K562 (cell line): ENCODE data around the gene CEP78. TPM values are rescaled to one million over a fixed set of nuclear protein-coding genes. Genes with fewer than 3 reads are reported as not detected.

Experiments used
- ATAC-seq: fragments of 200-7000 bp; cut with Tn5 transposase; 3 replicates; pipeline ENCODE4 v1.9.1; 2020; ENCODE audit warnings: moderate library complexity
- BruUV-seq: library from RNA; stranded (reverse); fragments of 400-500 nt; replicated peaks from 2 replicates; lab custom pipeline; 2021; lab: Mats Ljungman, UMichigan
- CTCF ChIA-PET: fragments of 300-600 bp; formaldehyde crosslinking; extraction: SDS; loops from one replicate; lab custom pipeline; 2021; ENCODE audit warnings: low intra/inter-chr PET ratio; lab: Yijun Ruan, JAX
- POLR2A ChIA-PET: fragments of 300-600, 350-650 bp; sonication (Branson Sonifier 250); formaldehyde crosslinking; extraction: SDS; loops from one replicate; lab custom pipeline; 2021; ENCODE audit warnings: antibody characterized with exemption, inconsistent platforms; lab: Yijun Ruan, JAX
- DNase-seq, 4 experiments: peaks; one replicate each; pipeline versions ENCODE4 v3.0.0 to v3.0.0-alpha.2; 2011 to 2018; ENCODE audit warnings: low spot score in 3 of 4, mixed read lengths in 3 of 4; ENCODE audit errors: extremely low read depth in 1 of 4
- FAIRE-seq: peaks from 2 replicates; lab custom pipeline; 2011; peaks lifted over from hg19 to GRCh38; lab: Jason Lieb, UNC
- H2AFZ ChIP-seq: 2 replicates; pipeline ENCODE4 v1.6.0; 2011; ENCODE audit warnings: low read depth, low read length, control low read depth, inconsistent platforms
- H3K27ac ChIP-seq: fragments of 200-600 bp; 3 replicates; pipeline ENCODE4 v1.8.0; 2011; ENCODE audit warnings: low read depth, mild to moderate bottlenecking, control low read depth, inconsistent platforms, low read length, moderate library complexity, mixed read lengths; ENCODE audit errors: extremely low read depth
- H3K27me3 ChIP-seq, 2 experiments: fragments of 300-600 bp in 1 of 2; 2 replicates in 1 of 2; 3 replicates in 1 of 2; pipeline versions ENCODE4 v1.6.0 to v1.8.0; 2011; ENCODE audit warnings: inconsistent platforms in 2 of 2, low read length in 2 of 2, mild to moderate bottlenecking in 1 of 2, mixed read lengths in 1 of 2, moderate library complexity in 1 of 2; ENCODE audit not compliant: control insufficient read depth in 2 of 2, insufficient read depth in 2 of 2
- H3K36me3 ChIP-seq: fragments of 300-600 bp; 3 replicates; pipeline ENCODE4 v1.8.0; 2011; ENCODE audit warnings: mild to moderate bottlenecking, low read length, inconsistent platforms; ENCODE audit not compliant: control insufficient read depth, insufficient read depth
- H3K4me1 ChIP-seq, 2 experiments: fragments of 200-600 bp in 1 of 2; replicated peaks in 1 of 2; 2 replicates in 1 of 2; 3 replicates in 1 of 2; pipeline versions ENCODE4 v1.5.1 to v1.8.0; 2011; ENCODE audit warnings: inconsistent platforms in 2 of 2, low read length in 2 of 2, mild to moderate bottlenecking in 1 of 2, mixed read lengths in 1 of 2, moderate library complexity in 1 of 2; ENCODE audit not compliant: control insufficient read depth in 2 of 2, insufficient read depth in 2 of 2
- H3K4me2 ChIP-seq: 2 replicates; pipeline ENCODE4 v1.6.1; 2011; ENCODE audit warnings: low read length, control low read depth, inconsistent platforms, mixed read lengths; ENCODE audit not compliant: insufficient read depth
- H3K4me3 ChIP-seq: fragments of 200-600 bp; sonication (generic), shearing (Covaris generic); 2 replicates; pipeline ENCODE4 v1.5.1; 2016; ENCODE audit warnings: control low read depth, inconsistent platforms
- H3K79me2 ChIP-seq: fragments of 200-600 bp; 3 replicates; pipeline ENCODE4 v1.8.0; 2011; ENCODE audit warnings: low read length, inconsistent platforms; ENCODE audit not compliant: control insufficient read depth, insufficient read depth
- H3K9ac ChIP-seq, 2 experiments: 2 replicates each; pipeline versions ENCODE4 v1.6.0 to v1.6.1; 2011; ENCODE audit warnings: low read depth in 2 of 2, low read length in 2 of 2, control low read depth in 1 of 2, inconsistent platforms in 1 of 2, mild to moderate bottlenecking in 1 of 2, mixed read lengths in 1 of 2; ENCODE audit not compliant: insufficient read depth in 1 of 2
- H3K9me1 ChIP-seq: one replicate; pipeline ENCODE4 v1.6.0; 2011; ENCODE audit warnings: inconsistent platforms, mild to moderate bottlenecking, low read length, moderate library complexity; ENCODE audit not compliant: control insufficient read depth, insufficient read depth
- H3K9me3 ChIP-seq: replicated peaks from 2 replicates; pipeline ENCODE4 v1.5.1; 2011; ENCODE audit warnings: low read depth, low read length, inconsistent platforms; ENCODE audit not compliant: control insufficient read depth, insufficient read depth
- H4K20me1 ChIP-seq: replicated peaks from 2 replicates; pipeline ENCODE4 v1.6.1; 2011; ENCODE audit warnings: low read length, inconsistent platforms, mixed read lengths; ENCODE audit not compliant: control insufficient read depth, insufficient read depth
- GMEB1 ChIP-seq: fragments of 250-450 bp; sonication (Bioruptor Pico); IDR thresholded peaks from 2 replicates; pipeline ENCODE4 v1.4.0; 2020; ENCODE audit warnings: mild to moderate bottlenecking
- GTF2F1 ChIP-seq: IDR thresholded peaks from 2 replicates; pipeline ENCODE4 v1.6.1; 2011; ENCODE audit warnings: low read depth, low read length, improper control_type of control experiment
- KAT7 ChIP-seq: sonication (generic); formaldehyde crosslinking; IDR thresholded peaks from 2 replicates; pipeline ENCODE4 v1.8.0; 2022; ENCODE audit warnings: missing genetic modification reagents, mild to moderate bottlenecking, borderline replicate concordance
- MEIS2 ChIP-seq: fragments of 450-650 bp; IDR thresholded peaks from 2 replicates; pipeline ENCODE4 v1.6.1; 2014; ENCODE audit warnings: mild to moderate bottlenecking; ENCODE audit not compliant: partially characterized antibody
- NFIC ChIP-seq: fragments of 450-650 bp; IDR thresholded peaks from 2 replicates; pipeline ENCODE4 v1.6.1; 2017; ENCODE audit warnings: mild to moderate bottlenecking, inconsistent platforms
- PRDM10 ChIP-seq: fragments of 450-650 bp; IDR thresholded peaks from 2 replicates; pipeline ENCODE4 v1.6.1; 2018; ENCODE audit not compliant: partially characterized antibody
- SRSF9 ChIP-seq: fragments of 200-400 bp; formaldehyde crosslinking; IDR thresholded peaks from 2 replicates; pipeline ENCODE4 v1.6.1; 2017; ENCODE audit warnings: low read depth, low read length, borderline replicate concordance
- TGIF2 ChIP-seq: sonication (generic); formaldehyde crosslinking; IDR thresholded peaks from 2 replicates; pipeline ENCODE4 v1.8.1; 2022; ENCODE audit warnings: mild to moderate bottlenecking, missing genetic modification reagents, moderate library complexity
- ZNF212 ChIP-seq: fragments of 450-650 bp; formaldehyde crosslinking; IDR thresholded peaks from 2 replicates; pipeline ENCODE4 v1.4.0; 2020; ENCODE audit warnings: mild to moderate bottlenecking
- ZNF507 ChIP-seq: conservative IDR thresholded peaks from 2 replicates; pipeline ENCODE4 v1.6.1; 2017; ENCODE audit warnings: missing genetic modification characterization, missing compliant biosample characterization
- WGBS: fragments of 100-300 bp; shearing (Covaris generic); methylation state at CpG from one replicate; pipeline ENCODE4 v1.1.6; 2016; ENCODE audit warnings: low coverage, mixed read lengths; ENCODE audit not compliant: insufficient coverage; ENCODE audit errors: missing lambda C conversion rate; 5-methylcytosine and 5-hydroxymethylcytosine counted together
- in situ Hi-C: fragments of 300-500 bp; cut with MboI; formaldehyde crosslinking; loops from 4 replicates; pipeline ENCODE4 v1.15.0; 2018; ENCODE audit warnings: inconsistent platforms, mixed read lengths
- intact Hi-C: fragments of 100-400 bp; cut with micrococcal nuclease; formaldehyde crosslinking; loops from 2 replicates; pipeline ENCODE4 v1.14.2; 2022
- polyA plus RNA-seq, 8 experiments: library from polyadenylated mRNA; depleted of rRNA in 4 of 8; stranded (reverse) in 5 of 8; unstranded in 3 of 8; fragments of >200 nt; fragmentation: Nextera tagmentation in 2 of 8; fragmentation: Illumina TruSeq in 1 of 8; extraction: Ambion mirVana in 2 of 8; extraction: Trizol in 1 of 8; gene quantifications; 2 replicates each; pipeline versions ENCODE4 v1.2.1 to v1.2.3, GENCODE V29; 2011 to 2014; ENCODE audit warnings: inconsistent platforms in 1 of 8, missing spikeins in 1 of 8
- total RNA-seq, 7 experiments: library from RNA; depleted of rRNA in 6 of 7; stranded (reverse); fragments of >200 nt in 6 of 7; fragmentation: Illumina TruSeq in 2 of 7; extraction: Trizol in 2 of 7; gene quantifications; 2 replicates each; pipeline versions ENCODE4 v1.2.1 to v1.2.3, GENCODE V29; 2011 to 2021; ENCODE audit warnings: low replicate concordance in 1 of 7
- TF ChIP-seq, protein P1 (sequence below): sonication (generic); formaldehyde crosslinking; IDR thresholded peaks from 2 replicates; pipeline ENCODE4 v1.8.1; 2023; ENCODE audit warnings: mild to moderate bottlenecking, missing genetic modification reagents
- TF ChIP-seq, protein P2 (sequence below): sonication (generic); formaldehyde crosslinking; IDR thresholded peaks from 2 replicates; pipeline ENCODE4 v1.8.0; 2022; ENCODE audit warnings: mild to moderate bottlenecking, missing genetic modification reagents

Gene CEP78
- total and polyA plus RNA-seq, 9 of the 15 experiments (the other 6 are each of a cell fraction or from before 2014, with no cell fraction given), result 3.5 to 26.0 (median 21.5) TPM

GRCh38 chr9:78297672-78297961 lies 61.7 kb downstream of the CEP78 start:
- POLR2A ChIA-PET, result interaction anchor here (0.6 to 2.8 kb wide), 12 partner anchors 11 to 1269 kb away, joined by 3 to 13 read pairs (median 4); no protein-coding TSS in a partner anchor
- peak in 1 of 4 experiments; percentile 38 for DNase-seq
- peak overlapping the region; percentile 92 for H2AFZ ChIP-seq
- BruUV-seq, result no TSS peak
- H3K4me3 ChIP-seq, result peak overlapping the region; percentile 73
- H3K4me2 ChIP-seq, result peak overlapping the region; percentile 92
- no peak for ATAC-seq
- peak overlapping the region; percentile 84 for H3K27ac ChIP-seq
- no peak for FAIRE-seq
- peak overlapping the region; percentile 88 to 96 for H3K9ac ChIP-seq
- H3K36me3 ChIP-seq, result peaks cover 28% of the 10 kb centered on the region
- no peaks in the 10 kb centered on the region for H3K9me1 ChIP-seq
- H4K20me1 ChIP-seq, result peaks cover 11% of the 10 kb centered on the region; the same call in 1 of the 2 replicates
- CTCF ChIA-PET, result no interaction called here
- WGBS, result 3% methylated on average over 7 of the region's 10 CpGs
- in situ Hi-C loops, result no loop called here
- no peaks in the 10 kb centered on the region for H3K27me3 ChIP-seq
- no peaks in the 10 kb centered on the region for H3K9me3 ChIP-seq
- peaks cover 36% of the 10 kb centered on the region for H3K79me2 ChIP-seq
- intact Hi-C loops, result no loop called here
- peaks cover 4 to 15% of the 10 kb centered on the region in 2 experiments; a peak in 4 of 5 replicates for H3K4me1 ChIP-seq
- TF ChIP-seq NFIC (no peak), GMEB1 (CRISPR knock-in tag) (no peak), MEIS2 (peak; percentile 39), TGIF2 (CRISPR knock-in tag) (0 out of 2 replicates have a peak, but pooled peaks have one; percentile 46), GTF2F1 (no peak), SRSF9 (no peak), KAT7 (peak; percentile 40; the same call in 1 of the 2 replicates), PRDM10 (peak; percentile 7), ZNF212 (CRISPR knock-in tag) (no peak), ZNF507 (no peak)
- TF ChIP-seq, protein P1, sequence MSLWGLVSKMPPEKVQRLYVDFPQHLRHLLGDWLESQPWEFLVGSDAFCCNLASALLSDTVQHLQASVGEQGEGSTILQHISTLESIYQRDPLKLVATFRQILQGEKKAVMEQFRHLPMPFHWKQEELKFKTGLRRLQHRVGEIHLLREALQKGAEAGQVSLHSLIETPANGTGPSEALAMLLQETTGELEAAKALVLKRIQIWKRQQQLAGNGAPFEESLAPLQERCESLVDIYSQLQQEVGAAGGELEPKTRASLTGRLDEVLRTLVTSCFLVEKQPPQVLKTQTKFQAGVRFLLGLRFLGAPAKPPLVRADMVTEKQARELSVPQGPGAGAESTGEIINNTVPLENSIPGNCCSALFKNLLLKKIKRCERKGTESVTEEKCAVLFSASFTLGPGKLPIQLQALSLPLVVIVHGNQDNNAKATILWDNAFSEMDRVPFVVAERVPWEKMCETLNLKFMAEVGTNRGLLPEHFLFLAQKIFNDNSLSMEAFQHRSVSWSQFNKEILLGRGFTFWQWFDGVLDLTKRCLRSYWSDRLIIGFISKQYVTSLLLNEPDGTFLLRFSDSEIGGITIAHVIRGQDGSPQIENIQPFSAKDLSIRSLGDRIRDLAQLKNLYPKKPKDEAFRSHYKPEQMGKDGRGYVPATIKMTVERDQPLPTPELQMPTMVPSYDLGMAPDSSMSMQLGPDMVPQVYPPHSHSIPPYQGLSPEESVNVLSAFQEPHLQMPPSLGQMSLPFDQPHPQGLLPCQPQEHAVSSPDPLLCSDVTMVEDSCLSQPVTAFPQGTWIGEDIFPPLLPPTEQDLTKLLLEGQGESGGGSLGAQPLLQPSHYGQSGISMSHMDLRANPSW (CRISPR knock-in tag), result no peak
- TF ChIP-seq, protein P2, sequence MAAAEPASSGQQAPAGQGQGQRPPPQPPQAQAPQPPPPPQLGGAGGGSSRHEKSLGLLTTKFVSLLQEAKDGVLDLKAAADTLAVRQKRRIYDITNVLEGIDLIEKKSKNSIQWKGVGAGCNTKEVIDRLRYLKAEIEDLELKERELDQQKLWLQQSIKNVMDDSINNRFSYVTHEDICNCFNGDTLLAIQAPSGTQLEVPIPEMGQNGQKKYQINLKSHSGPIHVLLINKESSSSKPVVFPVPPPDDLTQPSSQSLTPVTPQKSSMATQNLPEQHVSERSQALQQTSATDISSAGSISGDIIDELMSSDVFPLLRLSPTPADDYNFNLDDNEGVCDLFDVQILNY (CRISPR knock-in tag), result no peak
